ENCODE data around the gene DDTL. TPM values are rescaled to one million over a fixed set of nuclear protein-coding genes. Genes with fewer than 3 reads are reported as not detected.
"Not testable (repeated sequence)": the region's sequence is repeated elsewhere in the genome, so short reads cannot be mapped to it uniquely, and the experiment has no call there.

DDTL gene
- total RNA-seq (ENCODE audit: insufficient read depth, low replicate concordance), result 3.6 TPM

- not testable (repeated sequence) for DNase-seq (ENCODE audit: low spot score)
These were observed at the start of gene DDTL for GRCh38 chr22:23966568-23966967. DDTL (plus strand) TSS chr22:23966888; CDS start chr22:23966915, 27 bp downstream.

GRCh38 chr22:23920267-23920611 is 46.4 kb upstream of the DDTL start:
- DNase-seq (ENCODE audit: low spot score), result not testable (repeated sequence)

- DNase-seq (ENCODE audit: low spot score), result not testable (repeated sequence)
These were observed 45.0 kb upstream of the DDTL start for GRCh38 chr22:23921586-23922201.

GRCh38 chr22:23922921-23923320 is 43.8 kb upstream of the DDTL start:
- DNase-seq (ENCODE audit: low spot score), result no peak

- no peak for DNase-seq (ENCODE audit: low spot score)
These were observed 41.6 kb upstream of the DDTL start for GRCh38 chr22:23925020-23925606.

GRCh38 chr22:23926561-23926960 is 40.1 kb upstream of the DDTL start:
- DNase-seq (ENCODE audit: low spot score), result no peak

GRCh38 chr22:23938328-23939016 is 28.2 kb upstream of the DDTL start:
- no peak for DNase-seq (ENCODE audit: low spot score)

- no peak for DNase-seq (ENCODE audit: low spot score)
These were observed 27.7 kb upstream of the DDTL start for GRCh38 chr22:23939017-23939357.

GRCh38 chr22:23940166-23940565 is 26.5 kb upstream of the DDTL start:
- not testable (repeated sequence) for DNase-seq (ENCODE audit: low spot score)

- DNase-seq (ENCODE audit: low spot score), result not testable (repeated sequence)
These were observed 19.3 kb upstream of the DDTL start for GRCh38 chr22:23947391-23947790.

- not testable (repeated sequence) for DNase-seq (ENCODE audit: low spot score)
These were observed 16.9 kb upstream of the DDTL start for GRCh38 chr22:23949764-23950163.

GRCh38 chr22:23951383-23951782 is 15.3 kb upstream of the DDTL start:
- not testable (repeated sequence) for DNase-seq (ENCODE audit: low spot score)

- DNase-seq (ENCODE audit: low spot score), result not testable (repeated sequence)
These were observed 13.8 kb upstream of the DDTL start for GRCh38 chr22:23952794-23953405.

- DNase-seq (ENCODE audit: low spot score), result not testable (repeated sequence)
These were observed 13.2 kb upstream of the DDTL start for GRCh38 chr22:23953485-23953884.

GRCh38 chr22:23954193-23954990 is 12.3 kb upstream of the DDTL start:
- DNase-seq (ENCODE audit: low spot score), result not testable (repeated sequence)

GRCh38 chr22:23954991-23955305 is 11.7 kb upstream of the DDTL start:
- DNase-seq (ENCODE audit: low spot score), result not testable (repeated sequence)

- DNase-seq (ENCODE audit: low spot score), result not testable (repeated sequence)
These were observed 10.8 kb upstream of the DDTL start for GRCh38 chr22:23955886-23956285.

- DNase-seq (ENCODE audit: low spot score), result peak; percentile 80
These were observed 10.3 kb upstream of the DDTL start for GRCh38 chr22:23956301-23956900.

GRCh38 chr22:23961084-23961771 is 5.5 kb upstream of the DDTL start, which contains the start of gene GSTT2B:
GSTT2B (minus strand) TSS chr22:23961195; CDS start chr22:23961131, 64 bp downstream.
- DNase-seq (ENCODE audit: low spot score), result not testable (repeated sequence)

GRCh38 chr22:23966094-23966493 is 594 bp upstream of the DDTL start:
- not testable (repeated sequence) for DNase-seq (ENCODE audit: low spot score)

- DNase-seq (ENCODE audit: low spot score), result no peak
These were observed 2.4 kb downstream of the DDTL start for GRCh38 chr22:23969071-23969470.

All from umbilical cord (tissue), 2 donors.